ENCODE results near the gene MED15. TPM values are rescaled to one million over a fixed set of nuclear protein-coding genes. Genes with fewer than 3 reads are reported as not detected.

The MED15 gene
- total RNA-seq, 1 donor from 2014 or later: 74.3 TPM

DNA sequence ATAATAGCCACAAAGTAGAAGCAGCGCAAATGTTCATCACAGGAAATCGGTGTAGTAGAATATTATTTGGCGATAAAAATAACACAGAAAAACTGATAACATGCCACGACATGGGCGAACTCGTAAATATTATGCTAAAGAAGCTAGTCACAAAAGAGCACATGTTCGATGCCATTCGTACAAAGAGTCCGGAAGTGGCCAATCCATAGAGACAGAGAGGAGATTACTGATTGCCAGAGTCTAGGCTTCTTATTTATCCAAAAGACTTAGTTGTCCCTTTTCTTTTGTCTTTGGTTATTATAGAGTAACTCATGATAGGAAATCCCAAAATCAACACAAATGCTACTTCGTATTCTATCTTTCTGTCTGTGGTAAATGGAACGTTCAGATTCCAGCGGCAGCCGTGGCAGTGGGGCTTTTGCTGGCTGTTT, 56.5 kb downstream of the MED15 start:
- DNase-seq (ENCODE audit: low read depth): no peak
- H3K27me3 ChIP-seq (ENCODE audit: control insufficient read depth, insufficient read depth, low read length): no peaks in the 10 kb centered on the region
- H3K36me3 ChIP-seq (ENCODE audit: control insufficient read depth, insufficient read depth, low read length): peaks cover 10% of the 10 kb centered on the region
- no peak overlapping the region for H3K4me3 ChIP-seq (ENCODE audit: low read depth, low read length)
- TF ChIP-seq, protein P1, sequence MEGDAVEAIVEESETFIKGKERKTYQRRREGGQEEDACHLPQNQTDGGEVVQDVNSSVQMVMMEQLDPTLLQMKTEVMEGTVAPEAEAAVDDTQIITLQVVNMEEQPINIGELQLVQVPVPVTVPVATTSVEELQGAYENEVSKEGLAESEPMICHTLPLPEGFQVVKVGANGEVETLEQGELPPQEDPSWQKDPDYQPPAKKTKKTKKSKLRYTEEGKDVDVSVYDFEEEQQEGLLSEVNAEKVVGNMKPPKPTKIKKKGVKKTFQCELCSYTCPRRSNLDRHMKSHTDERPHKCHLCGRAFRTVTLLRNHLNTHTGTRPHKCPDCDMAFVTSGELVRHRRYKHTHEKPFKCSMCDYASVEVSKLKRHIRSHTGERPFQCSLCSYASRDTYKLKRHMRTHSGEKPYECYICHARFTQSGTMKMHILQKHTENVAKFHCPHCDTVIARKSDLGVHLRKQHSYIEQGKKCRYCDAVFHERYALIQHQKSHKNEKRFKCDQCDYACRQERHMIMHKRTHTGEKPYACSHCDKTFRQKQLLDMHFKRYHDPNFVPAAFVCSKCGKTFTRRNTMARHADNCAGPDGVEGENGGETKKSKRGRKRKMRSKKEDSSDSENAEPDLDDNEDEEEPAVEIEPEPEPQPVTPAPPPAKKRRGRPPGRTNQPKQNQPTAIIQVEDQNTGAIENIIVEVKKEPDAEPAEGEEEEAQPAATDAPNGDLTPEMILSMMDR (IDR thresholded peaks at IDR 0.05; ENCODE audit: insufficient read depth, low read length, poor library complexity, severe bottlenecking): no peak

DNA sequence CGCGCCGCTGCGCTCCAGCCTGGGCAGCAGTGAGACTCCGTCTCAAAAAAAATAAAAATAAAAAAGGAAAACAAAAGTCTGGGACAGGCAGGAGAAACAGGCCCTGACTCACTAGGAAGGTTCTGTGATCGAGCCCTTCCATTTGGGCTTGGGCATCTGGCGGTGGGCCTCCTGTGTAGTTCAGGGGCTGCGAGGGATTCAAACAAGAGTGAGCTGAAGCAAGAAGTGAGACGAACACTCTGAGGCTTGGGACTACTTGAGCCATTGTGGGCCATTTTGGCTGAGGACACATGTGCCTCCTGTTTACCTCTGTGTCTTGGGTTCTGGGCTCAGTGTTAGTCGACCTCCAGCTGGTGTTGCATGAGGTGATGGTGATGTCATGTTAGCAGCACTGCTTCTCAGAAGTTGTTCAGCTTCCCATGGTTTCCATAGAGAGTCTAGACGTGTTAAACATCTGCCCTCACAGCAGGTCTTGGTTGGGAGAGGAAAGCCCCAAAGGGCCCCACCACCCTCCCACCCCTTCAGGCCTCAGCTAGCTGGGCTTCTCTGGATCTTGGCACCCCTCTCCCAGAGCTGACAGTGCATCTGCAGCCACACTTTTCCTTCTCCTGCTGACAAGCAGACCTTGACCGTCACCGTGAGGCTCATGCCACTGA, 57.8 kb downstream of the MED15 start:
- no peaks in the 10 kb centered on the region for H3K27me3 ChIP-seq (ENCODE audit: control insufficient read depth, insufficient read depth, low read length)
- H3K4me3 ChIP-seq (ENCODE audit: low read depth, low read length): no peak overlapping the region
- TF ChIP-seq, protein P1 (IDR thresholded peaks at IDR 0.05; ENCODE audit: insufficient read depth, low read length, poor library complexity, severe bottlenecking): no peak
- DNase-seq (ENCODE audit: low read depth): no peak
- peaks cover 11% of the 10 kb centered on the region for H3K36me3 ChIP-seq (ENCODE audit: control insufficient read depth, insufficient read depth, low read length)

DNA sequence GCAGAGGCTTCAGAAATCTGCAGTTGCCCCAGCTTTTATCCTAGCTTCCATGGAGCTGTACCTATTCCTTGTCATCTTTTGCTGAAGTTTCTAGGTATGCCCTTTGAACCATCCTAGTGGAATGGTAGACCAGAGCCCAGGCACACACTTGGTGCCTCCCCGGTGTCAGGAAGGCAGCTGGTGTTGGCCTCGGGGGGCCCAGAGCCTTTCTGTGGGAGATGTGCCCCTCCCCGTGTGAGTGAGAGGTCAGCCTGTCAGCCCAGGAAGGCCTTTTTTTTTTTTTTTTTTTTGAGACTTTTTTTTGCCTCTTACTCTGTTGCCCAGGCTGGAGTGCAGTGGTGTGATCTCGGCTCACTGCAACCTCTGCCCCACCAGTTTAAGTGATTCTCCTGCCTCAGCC, 58.4 kb downstream of the MED15 start:
- TF ChIP-seq, protein P1 (IDR thresholded peaks at IDR 0.05; ENCODE audit: insufficient read depth, low read length, poor library complexity, severe bottlenecking): no peak
- no peak overlapping the region for H3K4me3 ChIP-seq (ENCODE audit: low read depth, low read length)
- H3K36me3 ChIP-seq (ENCODE audit: control insufficient read depth, insufficient read depth, low read length): peaks cover 11% of the 10 kb centered on the region
- no peak for DNase-seq (ENCODE audit: low read depth)
- H3K27me3 ChIP-seq (ENCODE audit: control insufficient read depth, insufficient read depth, low read length): no peaks in the 10 kb centered on the region

DNA sequence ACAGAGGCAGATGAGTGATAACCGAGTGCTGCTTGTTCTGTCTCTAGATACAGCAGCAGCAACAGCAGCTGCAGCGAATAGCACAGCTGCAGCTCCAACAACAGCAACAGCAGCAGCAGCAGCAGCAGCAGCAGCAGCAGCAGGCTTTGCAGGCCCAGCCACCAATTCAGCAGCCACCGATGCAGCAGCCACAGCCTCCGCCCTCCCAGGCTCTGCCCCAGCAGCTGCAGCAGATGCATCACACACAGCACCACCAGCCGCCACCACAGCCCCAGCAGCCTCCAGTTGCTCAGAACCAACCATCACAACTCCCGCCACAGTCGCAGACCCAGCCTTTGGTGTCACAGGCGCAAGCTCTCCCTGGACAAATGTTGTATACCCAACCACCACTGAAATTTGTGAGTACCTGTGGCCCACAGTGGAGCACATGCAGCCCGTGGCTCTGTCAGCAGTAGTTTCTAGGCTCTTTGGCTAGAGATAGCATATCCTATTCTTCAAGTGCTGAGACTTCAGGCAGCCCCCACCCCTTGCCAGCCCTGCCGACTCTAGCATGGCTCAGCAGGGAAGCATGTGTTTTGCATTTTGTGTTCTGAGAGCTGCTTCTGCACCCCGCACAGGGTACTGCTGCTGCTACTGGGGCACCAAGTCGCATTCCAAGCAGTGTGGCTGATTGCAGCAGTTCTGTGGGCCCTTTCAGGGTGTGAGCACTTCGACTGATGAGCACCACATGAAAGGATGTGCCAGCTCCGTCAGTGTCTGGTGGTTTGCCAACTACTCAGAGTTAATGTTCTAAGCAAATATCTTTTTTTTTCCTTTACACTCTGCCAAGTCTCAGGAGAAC, 59.2 kb downstream of the MED15 start:
- TF ChIP-seq, protein P1 (IDR thresholded peaks at IDR 0.05; ENCODE audit: insufficient read depth, low read length, poor library complexity, severe bottlenecking): no peak
- H3K4me3 ChIP-seq (ENCODE audit: low read depth, low read length): no peak overlapping the region
- DNase-seq (ENCODE audit: low read depth): no peak
- H3K36me3 ChIP-seq (ENCODE audit: control insufficient read depth, insufficient read depth, low read length): peaks cover 13% of the 10 kb centered on the region
- H3K27me3 ChIP-seq (ENCODE audit: control insufficient read depth, insufficient read depth, low read length): no peaks in the 10 kb centered on the region

DNA sequence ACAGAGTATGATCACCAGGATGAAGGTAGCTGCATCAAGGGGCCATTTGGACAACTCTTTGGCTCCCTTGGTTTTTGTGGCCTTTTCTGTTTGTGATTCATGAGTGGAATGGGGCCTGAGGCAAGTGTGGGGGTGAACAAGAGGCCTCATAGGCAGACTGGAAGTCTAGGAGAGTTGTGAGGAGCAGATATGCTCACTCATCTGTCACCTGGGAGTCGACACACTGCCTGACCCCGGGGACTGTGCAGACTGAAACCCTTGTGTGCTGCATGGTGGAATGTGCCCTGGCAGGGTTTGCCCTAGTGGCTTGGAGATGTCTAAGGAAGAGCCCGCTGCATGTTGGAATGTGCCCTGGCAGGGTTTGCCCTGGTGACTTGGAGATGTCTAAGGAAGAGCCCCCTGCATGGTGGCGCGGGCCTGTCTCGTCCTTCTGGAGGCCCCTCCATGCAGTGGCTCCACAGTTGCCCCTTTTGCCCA, 60.0 kb downstream of the MED15 start:
- Histone ChIP-seq H3K4me3 (ENCODE audit: low read depth, low read length) (no peak overlapping the region), H3K27me3 (ENCODE audit: control insufficient read depth, insufficient read depth, low read length) (no peaks in the 10 kb centered on the region), H3K36me3 (ENCODE audit: control insufficient read depth, insufficient read depth, low read length) (peaks cover 13% of the 10 kb centered on the region)
- no peak for DNase-seq (ENCODE audit: low read depth)
- TF ChIP-seq, protein P1 (IDR thresholded peaks at IDR 0.05; ENCODE audit: insufficient read depth, low read length, poor library complexity, severe bottlenecking): no peak
